ENCODE results near the gene SNX24. TPM values are rescaled to one million over a fixed set of nuclear protein-coding genes. Genes with fewer than 3 reads are reported as not detected.

The SNX24 gene
- polyA plus RNA-seq, 1 experiment, result 14.8 TPM

DNA sequence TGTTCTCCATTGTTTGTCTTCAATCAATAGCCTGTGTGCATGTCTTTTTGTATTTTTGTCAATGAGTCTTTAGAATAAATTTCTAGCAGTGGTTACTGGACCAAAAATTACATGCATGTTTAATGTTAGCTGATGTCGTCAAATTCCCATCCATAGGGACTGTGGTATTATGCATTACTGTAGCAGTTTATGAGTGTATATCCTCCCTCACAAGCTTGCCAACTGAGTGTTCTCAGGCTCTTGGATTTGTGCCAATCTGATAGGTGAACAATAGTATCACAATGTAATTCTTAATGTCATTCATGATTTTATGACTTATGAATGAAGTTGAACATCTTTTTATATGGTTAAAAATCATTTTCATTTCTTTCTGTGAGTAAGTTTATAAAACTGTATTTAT, 13.0 kb downstream of the SNX24 start:
- CTCF ChIA-PET, result interaction anchor here (0.6 kb wide), 1 partner anchor 367 kb away, joined by 3 read pairs; no protein-coding TSS in a partner anchor
- Histone ChIP-seq H3K4me3 (ENCODE audit: low read depth, low read length) (no peak overlapping the region), H3K27me3 (ENCODE audit: control insufficient read depth, insufficient read depth, low read length) (no peaks in the 10 kb centered on the region), H3K27ac (ENCODE audit: low read depth, low read length) (no peak overlapping the region), H3K9me3 (ENCODE audit: control insufficient read depth, insufficient read depth, low read length) (no peaks in the 10 kb centered on the region)
- TF ChIP-seq, protein P1, sequence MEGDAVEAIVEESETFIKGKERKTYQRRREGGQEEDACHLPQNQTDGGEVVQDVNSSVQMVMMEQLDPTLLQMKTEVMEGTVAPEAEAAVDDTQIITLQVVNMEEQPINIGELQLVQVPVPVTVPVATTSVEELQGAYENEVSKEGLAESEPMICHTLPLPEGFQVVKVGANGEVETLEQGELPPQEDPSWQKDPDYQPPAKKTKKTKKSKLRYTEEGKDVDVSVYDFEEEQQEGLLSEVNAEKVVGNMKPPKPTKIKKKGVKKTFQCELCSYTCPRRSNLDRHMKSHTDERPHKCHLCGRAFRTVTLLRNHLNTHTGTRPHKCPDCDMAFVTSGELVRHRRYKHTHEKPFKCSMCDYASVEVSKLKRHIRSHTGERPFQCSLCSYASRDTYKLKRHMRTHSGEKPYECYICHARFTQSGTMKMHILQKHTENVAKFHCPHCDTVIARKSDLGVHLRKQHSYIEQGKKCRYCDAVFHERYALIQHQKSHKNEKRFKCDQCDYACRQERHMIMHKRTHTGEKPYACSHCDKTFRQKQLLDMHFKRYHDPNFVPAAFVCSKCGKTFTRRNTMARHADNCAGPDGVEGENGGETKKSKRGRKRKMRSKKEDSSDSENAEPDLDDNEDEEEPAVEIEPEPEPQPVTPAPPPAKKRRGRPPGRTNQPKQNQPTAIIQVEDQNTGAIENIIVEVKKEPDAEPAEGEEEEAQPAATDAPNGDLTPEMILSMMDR (IDR thresholded peaks at IDR 0.05; ENCODE audit: low read depth, low read length), result no peak
- POLR2A ChIA-PET, result no interaction called here
- no peak for DNase-seq (ENCODE audit: low read depth, low spot score)

DNA sequence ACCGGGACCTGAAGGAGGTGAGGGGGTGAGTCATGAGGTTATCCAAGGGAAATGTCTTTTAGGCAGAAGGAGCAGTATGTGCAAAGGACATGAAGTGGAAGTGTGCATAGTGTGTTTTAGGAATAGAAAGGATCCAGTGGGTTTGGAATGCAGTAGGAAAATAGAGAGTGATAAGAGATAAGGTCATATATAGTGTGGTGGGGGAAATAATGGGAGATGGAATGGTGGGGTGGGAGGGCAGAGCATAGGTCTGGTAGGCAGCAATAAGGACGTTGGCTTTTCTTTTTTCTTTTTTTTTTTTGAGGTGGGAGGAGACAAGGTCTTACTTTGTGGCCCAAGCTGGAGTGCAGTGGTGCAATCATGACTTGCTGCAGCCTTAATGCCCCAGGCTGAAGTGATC, 17.8 kb downstream of the SNX24 start:
- Histone ChIP-seq H3K27me3 (ENCODE audit: control insufficient read depth, insufficient read depth, low read length) (no peaks in the 10 kb centered on the region), H3K4me3 (ENCODE audit: low read depth, low read length) (no peak overlapping the region), H3K27ac (ENCODE audit: low read depth, low read length) (no peak overlapping the region), H3K9me3 (ENCODE audit: control insufficient read depth, insufficient read depth, low read length) (no peaks in the 10 kb centered on the region)
- CTCF ChIA-PET, result no interaction called here
- TF ChIP-seq, protein P1 (IDR thresholded peaks at IDR 0.05; ENCODE audit: low read depth, low read length), result no peak
- POLR2A ChIA-PET, result no interaction called here
- DNase-seq (ENCODE audit: low read depth, low spot score), result no peak

DNA sequence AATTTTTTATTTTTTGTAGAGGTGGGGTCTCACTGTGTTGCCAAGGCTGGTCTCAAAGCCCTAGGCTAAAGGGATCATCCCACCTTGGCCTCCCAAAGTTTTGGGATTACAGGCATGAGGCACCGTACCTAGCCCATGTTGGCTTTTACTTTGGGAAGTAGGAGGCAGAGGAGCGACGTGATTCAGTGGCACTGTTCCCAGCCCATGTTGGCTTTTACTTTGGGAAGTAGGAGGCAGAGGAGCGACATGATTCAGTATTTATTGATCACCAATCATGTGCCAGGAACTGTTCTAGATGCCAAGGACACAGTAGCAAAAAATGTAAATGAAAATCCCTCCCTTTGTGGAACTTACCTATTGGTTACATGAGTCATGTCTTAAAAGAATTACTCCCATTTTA, 18.3 kb downstream of the SNX24 start:
- POLR2A ChIA-PET, result no interaction called here
- TF ChIP-seq, protein P1 (IDR thresholded peaks at IDR 0.05; ENCODE audit: low read depth, low read length), result no peak
- no peak overlapping the region for H3K4me3 ChIP-seq (ENCODE audit: low read depth, low read length)
- no peak for DNase-seq (ENCODE audit: low read depth, low spot score)
- no peaks in the 10 kb centered on the region for H3K9me3 ChIP-seq (ENCODE audit: control insufficient read depth, insufficient read depth, low read length)
- CTCF ChIA-PET, result no interaction called here
- no peak overlapping the region for H3K27ac ChIP-seq (ENCODE audit: low read depth, low read length)
- no peaks in the 10 kb centered on the region for H3K27me3 ChIP-seq (ENCODE audit: control insufficient read depth, insufficient read depth, low read length)

DNA sequence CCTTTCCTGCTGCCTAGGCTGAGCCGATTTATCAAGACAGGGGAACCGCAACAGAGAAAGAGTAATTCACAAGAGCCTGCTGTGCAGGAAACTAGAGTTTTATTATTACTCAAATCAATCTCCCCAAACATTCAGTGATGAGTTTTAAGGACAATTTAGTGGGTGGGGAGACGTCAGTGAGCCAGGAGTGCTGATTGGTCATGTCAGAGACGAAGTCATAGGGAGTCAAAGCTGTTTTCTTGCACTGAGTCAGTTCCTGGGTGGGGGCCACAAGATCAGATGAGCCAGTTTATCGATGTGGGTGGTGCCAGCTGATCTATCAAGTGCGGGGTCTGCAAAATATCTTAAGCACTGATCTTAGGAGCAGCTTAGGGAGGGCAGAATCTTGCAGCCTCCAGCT, 19.0 kb downstream of the SNX24 start:
- Histone ChIP-seq H3K27me3 (ENCODE audit: control insufficient read depth, insufficient read depth, low read length) (no peaks in the 10 kb centered on the region), H3K4me3 (ENCODE audit: low read depth, low read length) (no peak overlapping the region), H3K9me3 (ENCODE audit: control insufficient read depth, insufficient read depth, low read length) (no peaks in the 10 kb centered on the region), H3K27ac (ENCODE audit: low read depth, low read length) (no peak overlapping the region)
- ChIA-PET CTCF (interaction anchor here (0.8 kb wide), 1 partner anchor 504 kb away, joined by 3 read pairs; no protein-coding TSS in a partner anchor), POLR2A (no interaction called here)
- no peak for DNase-seq (ENCODE audit: low read depth, low spot score)
- TF ChIP-seq, protein P1 (IDR thresholded peaks at IDR 0.05; ENCODE audit: low read depth, low read length), result no peak

DNA sequence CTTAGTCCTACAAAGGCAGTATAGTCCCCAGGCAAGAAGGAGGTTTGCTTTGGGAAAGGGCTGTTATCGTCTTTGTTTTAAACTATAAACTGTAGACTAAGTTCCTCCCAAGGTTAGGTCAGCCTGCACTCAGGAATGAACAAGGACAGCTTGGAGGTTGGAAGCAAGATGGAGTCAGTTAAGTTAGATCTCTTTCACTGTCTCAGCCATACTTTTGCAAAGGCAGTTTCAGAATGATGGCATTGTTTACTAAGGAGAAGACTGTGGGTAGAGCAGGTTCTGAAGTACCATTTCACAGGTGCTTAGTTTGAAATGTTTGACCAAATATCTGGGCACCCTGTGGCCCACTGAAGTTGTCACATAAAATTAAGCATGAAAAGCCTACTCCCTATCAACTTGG, 19.4 kb downstream of the SNX24 start:
- POLR2A ChIA-PET, result no interaction called here

More for the DNA sequence above, 19.4 kb downstream of the SNX24 start:
- H3K27ac ChIP-seq (ENCODE audit: low read depth, low read length), result no peak overlapping the region
- TF ChIP-seq, protein P1 (IDR thresholded peaks at IDR 0.05; ENCODE audit: low read depth, low read length), result no peak
- H3K4me3 ChIP-seq (ENCODE audit: low read depth, low read length), result no peak overlapping the region
- CTCF ChIA-PET, result interaction anchor here (0.8 kb wide), 1 partner anchor 503 kb away, joined by 3 read pairs; no protein-coding TSS in a partner anchor
- no peaks in the 10 kb centered on the region for H3K27me3 ChIP-seq (ENCODE audit: control insufficient read depth, insufficient read depth, low read length)
- H3K9me3 ChIP-seq (ENCODE audit: control insufficient read depth, insufficient read depth, low read length), result no peaks in the 10 kb centered on the region
- DNase-seq (ENCODE audit: low read depth, low spot score), result no peak
